H54 (cell line): ENCODE measurements around the gene FREM3.
"Not testable (repeated sequence)": the region's sequence is repeated elsewhere in the genome, so short reads cannot be mapped to it uniquely, and the experiment has no call there.

Experiments used
- DNase-seq: peaks from one replicate; pipeline ENCODE4 v3.0.0; 2011; ENCODE audit warnings: low spot score, mixed read lengths; ENCODE audit not compliant: insufficient read length
- FAIRE-seq: peaks from 3 replicates; lab custom pipeline; 2011; peaks lifted over from hg19 to GRCh38; lab: Jason Lieb, UNC
- POLR2A ChIP-seq: IDR thresholded peaks from 2 replicates; pipeline ENCODE4 v1.6.1; 2011; ENCODE audit warnings: low read depth, mild to moderate bottlenecking, low read length

Gene FREM3

GRCh38 chr4:143581331-143581946 lies 119.0 kb downstream of the FREM3 start:
- no peak for FAIRE-seq
- TF ChIP-seq POLR2A: no peak
- no peak for DNase-seq

GRCh38 chr4:143575331-143575730 lies 125.1 kb downstream of the FREM3 start:
- DNase-seq (no peak), FAIRE-seq (no peak)
- TF ChIP-seq POLR2A: no peak

GRCh38 chr4:143564472-143564871 lies 136.0 kb downstream of the FREM3 start:
- no peak for FAIRE-seq
- DNase-seq: no peak
- TF ChIP-seq POLR2A: no peak

GRCh38 chr4:143559757-143560147 lies 140.7 kb downstream of the FREM3 start:
- DNase-seq (no peak), FAIRE-seq (no peak)
- no peak for TF ChIP-seq POLR2A

GRCh38 chr4:143558823-143559756 lies 141.4 kb downstream of the FREM3 start:
- no peak for FAIRE-seq
- TF ChIP-seq POLR2A: no peak
- DNase-seq: no peak

GRCh38 chr4:143558286-143558685 lies 142.2 kb downstream of the FREM3 start:
- no peak for TF ChIP-seq POLR2A
- DNase-seq (no peak), FAIRE-seq (no peak)

- DNase-seq (no peak), FAIRE-seq (no peak)
- TF ChIP-seq POLR2A: no peak
Measured at GRCh38 chr4:143555676-143556075, 144.8 kb downstream of the FREM3 start.

- no peak for FAIRE-seq
- DNase-seq: no peak
- no peak for TF ChIP-seq POLR2A
Measured at GRCh38 chr4:143554728-143555597, 145.5 kb downstream of the FREM3 start.

- FAIRE-seq (no peak), DNase-seq (no peak)
- TF ChIP-seq POLR2A: no peak
Measured at GRCh38 chr4:143549928-143550327, 150.5 kb downstream of the FREM3 start.

GRCh38 chr4:143539670-143540023 lies 160.8 kb downstream of the FREM3 start:
- no peak for DNase-seq
- no peak for TF ChIP-seq POLR2A
- no peak for FAIRE-seq

GRCh38 chr4:143538979-143539669 lies 161.4 kb downstream of the FREM3 start:
- FAIRE-seq: no peak

GRCh38 chr4:143531788-143532491 lies 168.5 kb downstream of the FREM3 start:
- no peak for TF ChIP-seq POLR2A
- FAIRE-seq (no peak), DNase-seq (no peak)

More at GRCh38 chr4:143538979-143539669, 161.4 kb downstream of the FREM3 start:
- no peak for TF ChIP-seq POLR2A
- DNase-seq: no peak

GRCh38 chr4:143531380-143531779 lies 169.1 kb downstream of the FREM3 start:
- TF ChIP-seq POLR2A: no peak
- FAIRE-seq: no peak
- DNase-seq: no peak

- not testable (repeated sequence) for FAIRE-seq, DNase-seq
Measured at GRCh38 chr4:143528046-143528445, 172.4 kb downstream of the FREM3 start.
